HG03095 (cell line): ENCODE results near the gene SLC35B2.

ENCODE experiments used
- ATAC-seq: cut with Tn5 transposase; IDR thresholded peaks from one replicate; pipeline ENCODE4 v1.9.1; 2021; ENCODE audit warnings: moderate library complexity; ENCODE audit not compliant: unreplicated experiment

Gene SLC35B2

GRCh38 chr6:44286747-44287146 is 29.4 kb upstream of the SLC35B2 start:
- ATAC-seq, result no peak

- no peak for ATAC-seq
These were observed 28.9 kb upstream of the SLC35B2 start for GRCh38 chr6:44286285-44286565.

GRCh38 chr6:44285552-44286284 is 28.4 kb upstream of the SLC35B2 start:
- ATAC-seq, result no peak

GRCh38 chr6:44284867-44285266 is 27.5 kb upstream of the SLC35B2 start:
- no peak for ATAC-seq

GRCh38 chr6:44284121-44284520 is 26.8 kb upstream of the SLC35B2 start:
- no peak for ATAC-seq

DNA sequence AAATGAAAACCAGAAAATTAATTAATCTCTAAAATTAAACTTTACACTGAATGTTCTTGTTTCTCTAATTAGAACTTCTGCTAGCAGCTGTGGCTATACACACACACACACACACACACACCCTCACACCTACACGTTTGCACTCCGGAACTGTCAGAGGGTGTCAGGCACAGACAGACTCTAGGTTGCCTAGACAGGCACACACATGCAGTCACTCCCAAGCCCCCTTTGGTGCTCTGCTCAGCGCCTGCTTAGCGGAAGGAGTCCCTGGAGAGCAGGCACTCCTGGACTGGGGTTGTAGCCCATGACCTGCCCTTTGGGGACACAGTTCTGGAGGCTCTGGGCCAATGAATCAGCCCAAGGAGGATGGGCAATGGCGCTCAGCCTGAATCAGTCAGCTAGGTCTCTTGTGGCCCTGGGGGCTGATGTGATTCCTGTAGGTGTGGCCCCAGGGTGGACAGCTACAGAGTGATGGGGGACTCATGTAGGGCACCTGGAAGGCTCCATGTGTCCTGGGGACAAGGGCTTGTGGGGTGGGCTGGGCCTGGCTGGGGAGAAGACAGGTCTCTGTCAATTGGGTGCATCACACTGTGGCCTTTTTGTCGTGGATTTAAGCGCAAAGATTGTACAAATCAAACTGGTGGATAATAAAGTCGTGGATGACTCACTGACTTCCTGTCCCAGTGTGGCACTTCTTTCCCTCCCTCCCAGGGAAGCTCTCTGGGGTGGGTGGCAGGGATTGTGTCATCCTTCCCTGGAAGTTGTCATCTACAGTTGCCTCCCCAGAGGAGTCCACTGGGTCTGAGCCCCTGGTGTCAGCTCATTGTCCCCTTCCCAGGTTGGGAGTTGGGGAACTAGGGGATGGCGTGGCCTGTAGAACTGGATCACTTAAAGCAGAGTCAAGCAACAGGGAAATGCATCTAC is 21.7 kb upstream of the SLC35B2 start:
- no peak for ATAC-seq

DNA sequence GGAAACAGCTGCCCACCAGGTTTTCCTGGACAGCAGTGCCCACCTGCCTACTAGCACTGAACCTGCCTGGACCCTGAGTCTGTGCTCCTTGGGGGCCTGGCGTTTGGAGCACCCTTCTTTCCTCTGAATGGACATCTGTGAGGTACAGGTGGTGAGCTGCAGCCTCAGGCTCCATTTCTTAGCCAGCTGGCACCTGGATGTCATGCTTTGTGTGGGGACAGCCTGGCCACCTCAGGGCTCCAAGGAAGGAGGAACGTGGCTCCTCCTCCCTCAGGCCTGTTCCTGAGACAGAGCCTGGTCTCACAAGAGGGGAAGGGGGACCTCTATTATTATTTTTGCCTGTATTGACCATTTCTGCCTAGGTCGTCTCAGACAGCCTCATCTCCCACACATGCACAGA is 21.0 kb upstream of the SLC35B2 start:
- no peak for ATAC-seq

GRCh38 chr6:44277763-44278162 is 20.4 kb upstream of the SLC35B2 start:
- no peak for ATAC-seq

- no peak for ATAC-seq
These were observed 19.6 kb upstream of the SLC35B2 start for GRCh38 chr6:44276667-44277640.

- ATAC-seq, result no peak
These were observed 18.7 kb upstream of the SLC35B2 start for GRCh38 chr6:44275749-44276648.

- no peak for ATAC-seq
These were observed 18.0 kb upstream of the SLC35B2 start for GRCh38 chr6:44275271-44275748.

- ATAC-seq, result no peak
These were observed 16.3 kb upstream of the SLC35B2 start for GRCh38 chr6:44273617-44274016.

GRCh38 chr6:44272999-44273566 is 15.8 kb upstream of the SLC35B2 start:
- no peak for ATAC-seq

- no peak for ATAC-seq
These were observed 15.2 kb upstream of the SLC35B2 start for GRCh38 chr6:44272529-44272928.

- ATAC-seq, result no peak
These were observed 14.6 kb upstream of the SLC35B2 start for GRCh38 chr6:44271914-44272313.

DNA sequence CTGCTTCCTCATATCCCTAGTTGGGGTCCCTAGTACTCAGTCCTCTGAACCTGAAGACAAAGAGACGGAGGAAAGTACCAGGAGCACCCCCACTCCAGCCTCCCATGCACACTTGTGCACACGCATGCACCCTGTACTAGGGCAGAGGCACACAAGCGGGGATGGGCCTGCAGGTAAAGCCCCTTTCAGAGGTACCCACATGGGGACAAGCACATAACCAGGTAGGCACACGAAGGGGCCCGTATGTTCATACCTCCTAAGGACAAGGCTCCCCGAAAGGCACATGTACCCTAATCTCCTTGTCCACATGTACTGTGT is 14.0 kb upstream of the SLC35B2 start:
- no peak for ATAC-seq

GRCh38 chr6:44270526-44271405 is 13.4 kb upstream of the SLC35B2 start:
- no peak for ATAC-seq

DNA sequence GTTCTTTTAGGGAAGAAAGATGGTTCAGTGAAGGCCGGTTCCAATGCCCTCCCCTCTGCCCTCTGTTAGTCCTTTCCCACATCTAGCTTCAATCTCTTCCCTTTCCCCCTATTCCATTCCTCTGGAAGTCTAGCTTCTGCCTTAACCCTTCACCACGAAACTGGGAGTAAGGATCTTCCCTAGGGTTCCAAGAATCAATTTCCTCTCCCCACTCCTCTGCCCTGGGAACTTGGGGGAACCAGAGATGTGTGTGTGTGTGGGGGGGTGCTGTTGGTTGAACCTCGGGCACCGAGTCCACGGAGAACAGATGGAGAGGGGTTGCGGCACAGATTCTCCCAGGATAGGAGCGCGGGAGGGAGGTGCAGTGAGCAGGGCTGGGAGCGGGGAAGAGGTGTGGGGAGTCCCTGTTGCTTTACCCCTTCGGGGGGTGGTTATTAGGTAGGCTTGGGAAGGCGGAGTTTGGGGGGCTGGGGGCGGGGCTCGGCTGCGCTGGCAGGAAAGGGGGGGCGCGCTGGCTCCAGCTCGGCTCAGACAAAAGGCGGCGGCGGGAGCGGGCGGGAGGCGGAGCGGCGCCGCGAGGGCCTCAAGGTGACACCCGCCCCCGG is 12.7 kb upstream of the SLC35B2 start, which contains the start of gene TMEM151B:
Gene TMEM151B (plus strand): TSS at position 530 of the 605 bp plus-strand sequence. CDS start 293 bp downstream, outside the sequence.
- ATAC-seq, result no peak
